CD4-positive, alpha-beta T cell (primary cell): ENCODE results near the gene TMEM87A. TPM values are rescaled to one million over a fixed set of nuclear protein-coding genes. Genes with fewer than 3 reads are reported as not detected.

Source experiments
- ATAC-seq: fragments of 200-7000 bp; cut with Tn5 transposase; one replicate; pipeline ENCODE4 v1.10.0; 2022; ENCODE audit warnings: mild to moderate bottlenecking; ENCODE audit not compliant: poor library complexity
- CTCF ChIA-PET: fragments of 350-600 bp; sonication (Branson Sonifier 250); formaldehyde crosslinking; loops from one replicate; lab custom pipeline; 2021; ENCODE audit warnings: antibody characterized with exemption, inconsistent platforms; lab: Charles Lee
- POLR2A ChIA-PET: fragments of 350-600 bp; sonication (Branson Sonifier 250); formaldehyde crosslinking; loops from one replicate; lab custom pipeline; 2021; ENCODE audit warnings: antibody characterized with exemption, inconsistent platforms; lab: Charles Lee
- DNase-seq, 14 experiments: peaks; one replicate each; pipeline ENCODE4 v3.0.0-alpha.2; 2013 to 2020; ENCODE audit warnings: mixed read lengths in 2 of 14
- H3K27ac ChIP-seq, 2 donors: one replicate each; pipeline versions ENCODE4 v1.5.1 to v1.7.0; 2013; ENCODE audit warnings: low read length in 2 of 2, low read depth in 1 of 2, mild to moderate bottlenecking in 1 of 2
- H3K27me3 ChIP-seq, 2 experiments: 1 replicate in 1 of 2; 2 replicates in 1 of 2; pipeline versions ENCODE4 v1.6.1 to v1.7.0; 2013; ENCODE audit warnings: low read length in 2 of 2, control low read depth in 1 of 2, mild to moderate bottlenecking in 1 of 2, moderate library complexity in 1 of 2; ENCODE audit not compliant: insufficient read depth in 2 of 2, control insufficient read depth in 1 of 2
- H3K36me3 ChIP-seq: one replicate; pipeline ENCODE4 v1.6.1; 2013; ENCODE audit warnings: low read length, control low read depth; ENCODE audit not compliant: insufficient read depth
- H3K4me1 ChIP-seq: one replicate; pipeline ENCODE4 v1.6.1; 2013; ENCODE audit warnings: low read length, control low read depth; ENCODE audit not compliant: insufficient read depth
- H3K4me3 ChIP-seq: one replicate; pipeline ENCODE4 v1.5.1; 2013; ENCODE audit warnings: mild to moderate bottlenecking, low read length, moderate library complexity
- H3K9me3 ChIP-seq, 2 experiments: 1 replicate in 1 of 2; 2 replicates in 1 of 2; pipeline versions ENCODE4 v1.6.1 to v1.7.0; 2013; ENCODE audit warnings: low read length in 2 of 2, mild to moderate bottlenecking in 2 of 2, control low read depth in 1 of 2, moderate library complexity in 1 of 2; ENCODE audit not compliant: control insufficient read depth in 1 of 2, insufficient read depth in 1 of 2
- H3K27ac Mint-ChIP-seq: one replicate; pipeline ENCODE4 v1.8.0; 2020; ENCODE audit warnings: mixed read lengths
- H3K27me3 Mint-ChIP-seq: one replicate; pipeline ENCODE4 v1.8.0; 2021; ENCODE audit warnings: mixed read lengths
- H3K36me3 Mint-ChIP-seq: one replicate; pipeline ENCODE4 v1.8.0; 2021; ENCODE audit warnings: low read depth, mixed read lengths
- H3K4me1 Mint-ChIP-seq: one replicate; pipeline ENCODE4 v1.8.0; 2021; ENCODE audit warnings: low read depth, mixed read lengths
- H3K4me3 Mint-ChIP-seq: one replicate; pipeline ENCODE4 v1.8.0; 2020; ENCODE audit warnings: mild to moderate bottlenecking, mixed read lengths
- H3K9me3 Mint-ChIP-seq: one replicate; pipeline ENCODE4 v1.8.0; 2020; ENCODE audit warnings: mixed read lengths
- CTCF ChIP-seq: fragments of 200-600 bp; IDR thresholded peaks from one replicate; pipeline ENCODE4 v1.8.0; 2022; ENCODE audit warnings: antibody characterized with exemption, mild to moderate bottlenecking
- intact Hi-C, 2 experiments: fragments of 100-400 bp; cut with DNase I in 1 of 2; cut with micrococcal nuclease in 1 of 2; formaldehyde crosslinking; loops; one replicate each; pipeline versions ENCODE4 v1.15.1 to v1.9.0; 2023 to 2025; cut with DNase I, micrococcal nuclease
- total RNA-seq, 174 experiments: library from RNA in 2 of 174; stranded (reverse) in 2 of 174; gene quantifications; one replicate each; pipeline ENCODE4 v1.2.3 and lab custom pipeline; 2021 to 2026

TMEM87A gene
- total RNA-seq, 2 experiments from 2014 or later = 48.7 to 51.4 TPM

DNA sequence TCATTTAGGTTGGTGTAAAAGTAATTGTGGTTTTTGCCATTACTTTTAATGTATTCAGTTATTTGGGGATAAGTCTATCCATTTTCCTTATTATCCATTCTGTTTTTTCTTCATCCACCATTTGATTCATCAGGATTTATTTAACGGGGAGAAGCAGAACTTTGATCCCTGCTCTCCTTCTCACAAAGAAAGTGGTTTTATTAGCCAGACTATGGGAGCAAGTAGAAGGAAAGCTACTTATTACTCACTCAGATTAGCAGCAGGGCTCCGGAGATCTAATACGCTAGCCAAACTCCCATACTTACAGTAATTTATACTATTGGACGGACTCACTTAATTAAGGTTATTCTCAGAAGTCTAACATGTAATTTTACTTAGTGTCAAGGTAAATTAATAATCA lies 14.7 kb upstream of the TMEM87A start:
- Histone ChIP-seq H3K9me3 (no peaks in the 10 kb centered on the region), H3K4me1 (no peaks in the 10 kb centered on the region), H3K4me3 (no peak overlapping the region), H3K36me3 (peaks cover 36% of the 10 kb centered on the region), H3K27me3 (no peaks in the 10 kb centered on the region), H3K27ac (no peak overlapping the region)
- ChIA-PET POLR2A (no interaction called here), CTCF (no interaction called here)
- ATAC-seq (no peak), DNase-seq (no peak)
- intact Hi-C loops = no loop called here
- H3K4me3 Mint-ChIP-seq = no peak overlapping the region
- no peaks in the 10 kb centered on the region for H3K4me1 Mint-ChIP-seq
- TF ChIP-seq CTCF = no peak
- peaks cover 77% of the 10 kb centered on the region for H3K36me3 Mint-ChIP-seq
- no peaks in the 10 kb centered on the region for H3K27me3 Mint-ChIP-seq
- no peaks in the 10 kb centered on the region for H3K9me3 Mint-ChIP-seq
- no peak overlapping the region for H3K27ac Mint-ChIP-seq

GRCh38 chr15:42286445-42287029 lies 13.3 kb upstream of the TMEM87A start:
- Histone ChIP-seq H3K4me3 (no peak overlapping the region), H3K4me1 (no peaks in the 10 kb centered on the region), H3K9me3 (no peaks in the 10 kb centered on the region), H3K27ac (no peak overlapping the region), H3K36me3 (peaks cover 36% of the 10 kb centered on the region), H3K27me3 (no peaks in the 10 kb centered on the region)
- no peaks in the 10 kb centered on the region for H3K4me1 Mint-ChIP-seq
- no peaks in the 10 kb centered on the region for H3K9me3 Mint-ChIP-seq
- no peak overlapping the region for H3K4me3 Mint-ChIP-seq
- no peak for TF ChIP-seq CTCF
- POLR2A ChIA-PET = no interaction called here
- no peaks in the 10 kb centered on the region for H3K27me3 Mint-ChIP-seq
- H3K36me3 Mint-ChIP-seq = peaks cover 74% of the 10 kb centered on the region
- DNase-seq (no peak), ATAC-seq (no peak)
- no peak overlapping the region for H3K27ac Mint-ChIP-seq
- CTCF ChIA-PET = interaction anchor here (0.5 kb wide), 1 partner anchor 961 kb away, joined by 3 read pairs; no protein-coding TSS in a partner anchor
- intact Hi-C loops = no loop called here

- no peaks in the 10 kb centered on the region for H3K4me1 Mint-ChIP-seq
- H3K36me3 Mint-ChIP-seq = peaks cover 81% of the 10 kb centered on the region
- no peaks in the 10 kb centered on the region for H3K4me1 ChIP-seq
- ATAC-seq (no peak), DNase-seq (no peak)
- ChIA-PET CTCF (no interaction called here), POLR2A (no interaction called here)
- intact Hi-C loops = no loop called here
- H3K27me3 Mint-ChIP-seq = no peaks in the 10 kb centered on the region
- no peak overlapping the region for H3K27ac Mint-ChIP-seq
- H3K9me3 Mint-ChIP-seq = no peaks in the 10 kb centered on the region
- TF ChIP-seq CTCF = no peak
- H3K4me3 ChIP-seq = no peak overlapping the region
- no peak overlapping the region for H3K27ac ChIP-seq
- H3K4me3 Mint-ChIP-seq = no peak overlapping the region
- H3K36me3 ChIP-seq = peaks cover 46% of the 10 kb centered on the region
- H3K9me3 ChIP-seq = no peaks in the 10 kb centered on the region
- H3K27me3 ChIP-seq = no peaks in the 10 kb centered on the region
Observed at GRCh38 chr15:42285034-42285433, 11.8 kb upstream of the TMEM87A start.
